Measurements from ENCODE around the gene ATPAF2. TPM values are rescaled to one million over a fixed set of nuclear protein-coding genes. Genes with fewer than 3 reads are reported as not detected.

Gene ATPAF2
- total and polyA plus RNA-seq, 8 donors = 5.4 to 250 (median 19.1) TPM

GRCh38 chr17:18004345-18004744, 34.6 kb downstream of the ATPAF2 start:
- Histone ChIP-seq H3K4me3 (no peak overlapping the region), H3K4me1 (no peaks in the 10 kb centered on the region), H3K27me3 (no peaks in the 10 kb centered on the region), H3K27ac (no peak overlapping the region), H3K9me3 (no peaks in the 10 kb centered on the region), H3K36me3 (peaks cover 0 to 37% (median 30%) of the 10 kb centered on the region in 4 donors)
- intact Hi-C loops (cut with DNase I; ENCODE audit: low total_unique reads) = no loop called here
- no peak for DNase-seq
- WGBS, 5 donors = 78 to 85% (median 85%) methylated on average over 9 of the region's 9 CpGs
- TF ChIP-seq CTCF (IDR thresholded peaks at IDR 0.05) (no peak), POLR2AphosphoS5 (IDR thresholded peaks at IDR 0.05) (no peak), POLR2A (IDR thresholded peaks at IDR 0.05) (no peak), EP300 (IDR thresholded peaks at IDR 0.05) (no peak)

GRCh38 chr17:18002171-18002570, 36.8 kb downstream of the ATPAF2 start:
- intact Hi-C loops (cut with DNase I; ENCODE audit: low total_unique reads) = no loop called here
- Histone ChIP-seq H3K27me3 (no peaks in the 10 kb centered on the region), H3K9me3 (no peaks in the 10 kb centered on the region), H3K4me3 (no peak overlapping the region), H3K36me3 (peaks cover 0 to 19% (median 12%) of the 10 kb centered on the region in 4 donors), H3K4me1 (no peaks in the 10 kb centered on the region), H3K27ac (no peak overlapping the region)
- no peak for DNase-seq
- WGBS, 5 donors = 83 to 99% (median 96%) methylated on average over 2 of the region's 2 CpGs
- TF ChIP-seq POLR2AphosphoS5 (IDR thresholded peaks at IDR 0.05) (no peak), POLR2A (IDR thresholded peaks at IDR 0.05) (no peak), EP300 (IDR thresholded peaks at IDR 0.05) (no peak), CTCF (IDR thresholded peaks at IDR 0.05) (no peak)

GRCh38 chr17:18000030-18000408, 38.9 kb downstream of the ATPAF2 start:
- Histone ChIP-seq H3K27ac (no peak overlapping the region), H3K36me3 (peaks cover 0 to 9% (median 2%) of the 10 kb centered on the region in 4 donors), H3K4me3 (no peak overlapping the region), H3K4me1 (no peaks in the 10 kb centered on the region), H3K27me3 (no peaks in the 10 kb centered on the region), H3K9me3 (no peaks in the 10 kb centered on the region)
- 50 to 74% (median 57%) methylated on average over 8 of the region's 8 CpGs for WGBS, 5 donors
- no peak for TF ChIP-seq POLR2A (IDR thresholded peaks at IDR 0.05)
- TF ChIP-seq EP300 (IDR thresholded peaks at IDR 0.05) = no peak
- no peak for TF ChIP-seq CTCF (IDR thresholded peaks at IDR 0.05)
- TF ChIP-seq POLR2AphosphoS5 (IDR thresholded peaks at IDR 0.05) = no peak
- intact Hi-C loops (cut with DNase I; ENCODE audit: low total_unique reads) = no loop called here
- DNase-seq = peak in 1 of 2 donors; percentile 32

GRCh38 chr17:17999364-18000029, 39.5 kb downstream of the ATPAF2 start:
- H3K4me3 ChIP-seq = no peak overlapping the region
- intact Hi-C loops (cut with DNase I; ENCODE audit: low total_unique reads) = no loop called here
- H3K27me3 ChIP-seq = no peaks in the 10 kb centered on the region
- H3K36me3 ChIP-seq = peaks cover 0 to 4% (median 1%) of the 10 kb centered on the region in 4 donors
- no peak overlapping the region for H3K27ac ChIP-seq
- H3K4me1 ChIP-seq = no peaks in the 10 kb centered on the region
- TF ChIP-seq POLR2A (IDR thresholded peaks at IDR 0.05) (no peak), CTCF (IDR thresholded peaks at IDR 0.05) (no peak), POLR2AphosphoS5 (IDR thresholded peaks at IDR 0.05) (no peak), EP300 (IDR thresholded peaks at IDR 0.05) (no peak)
- no peaks in the 10 kb centered on the region for H3K9me3 ChIP-seq
- WGBS, 5 donors = 78 to 87% (median 84%) methylated on average over 9 of the region's 9 CpGs
- peak in 1 of 2 donors; percentile 19 for DNase-seq
